Left colon (tissue), 2 donors: ENCODE data around the gene RAB3IL1. TPM values are rescaled to one million over a fixed set of nuclear protein-coding genes. Genes with fewer than 3 reads are reported as not detected.
A peak's percentile ranks its signal among the peaks of the same experiment; 100 is the strongest.
"Not testable (repeated sequence)": the region's sequence is repeated elsewhere in the genome, so short reads cannot be mapped to it uniquely, and the experiment has no call there.

Experiments
- ATAC-seq: fragments of 200-7000 bp; cut with Tn5 transposase; one replicate; pipeline ENCODE4 v1.9.1; 2020; ENCODE audit warnings: mild to moderate bottlenecking, moderate library complexity
- DNase-seq, 2 donors: peaks; one replicate each; pipeline ENCODE4 v3.0.0-alpha.2; 2020
- intact Hi-C, 2 donors: fragments of 100-400 bp; cut with DNase I in 1 of 2; cut with micrococcal nuclease in 1 of 2; formaldehyde crosslinking; loops; one replicate each; pipeline versions ENCODE4 v1.11.2 to v1.14.0; 2022; cut with DNase I, micrococcal nuclease
- long read RNA-seq: library from polyadenylated mRNA; unstranded; transcript quantifications from one replicate; pipeline ENCODE4 v2.0.0, GENCODE V29; 2021
- total RNA-seq, 2 donors: library from RNA; stranded (reverse); fragmentation: NEBNext Ultra II Directional; extraction: Animal tissue kit (Norgen Biotek cat#: 25700); gene quantifications; one replicate each; pipeline ENCODE4 v1.2.1, GENCODE V29; 2021
- donor health status: DM: no; HTN: no; CAD: no.
- donor health status: DM: yes; HTN: yes; CAD: no.

The RAB3IL1 gene, protein sequence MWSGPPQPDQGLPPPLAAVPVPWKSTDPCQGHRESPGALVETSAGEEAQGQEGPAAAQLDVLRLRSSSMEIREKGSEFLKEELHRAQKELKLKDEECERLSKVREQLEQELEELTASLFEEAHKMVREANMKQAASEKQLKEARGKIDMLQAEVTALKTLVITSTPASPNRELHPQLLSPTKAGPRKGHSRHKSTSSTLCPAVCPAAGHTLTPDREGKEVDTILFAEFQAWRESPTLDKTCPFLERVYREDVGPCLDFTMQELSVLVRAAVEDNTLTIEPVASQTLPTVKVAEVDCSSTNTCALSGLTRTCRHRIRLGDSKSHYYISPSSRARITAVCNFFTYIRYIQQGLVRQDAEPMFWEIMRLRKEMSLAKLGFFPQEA
- 1 to 10 TPM; 3.1 to 7.0 TPM for total RNA-seq
- long read RNA-seq, result 0 reads

GRCh38 chr11:61917334-61918109 lies at the start of gene RAB3IL1:
TSS of gene RAB3IL1 (minus strand) at chr11:61917566. CDS start at chr11:61917367, 199 bp downstream.
- intact Hi-C loops, result no loop called here

GRCh38 chr11:61966734-61967115 lies 49.4 kb upstream of the RAB3IL1 start:
- intact Hi-C loops, result loop anchor here in 1 of 2 donors (10.0 kb wide), 1 partner anchor 172 kb away; the partner anchor contains the start of genes FEN1 and TMEM258
- ATAC-seq (no peak), DNase-seq (peak in 1 of 2 donors; percentile 45)

More at GRCh38 chr11:61917334-61918109, at the start of gene RAB3IL1:
- DNase-seq (peak in 1 of 2 donors; percentile 65), ATAC-seq (peak; percentile 90)

DNA sequence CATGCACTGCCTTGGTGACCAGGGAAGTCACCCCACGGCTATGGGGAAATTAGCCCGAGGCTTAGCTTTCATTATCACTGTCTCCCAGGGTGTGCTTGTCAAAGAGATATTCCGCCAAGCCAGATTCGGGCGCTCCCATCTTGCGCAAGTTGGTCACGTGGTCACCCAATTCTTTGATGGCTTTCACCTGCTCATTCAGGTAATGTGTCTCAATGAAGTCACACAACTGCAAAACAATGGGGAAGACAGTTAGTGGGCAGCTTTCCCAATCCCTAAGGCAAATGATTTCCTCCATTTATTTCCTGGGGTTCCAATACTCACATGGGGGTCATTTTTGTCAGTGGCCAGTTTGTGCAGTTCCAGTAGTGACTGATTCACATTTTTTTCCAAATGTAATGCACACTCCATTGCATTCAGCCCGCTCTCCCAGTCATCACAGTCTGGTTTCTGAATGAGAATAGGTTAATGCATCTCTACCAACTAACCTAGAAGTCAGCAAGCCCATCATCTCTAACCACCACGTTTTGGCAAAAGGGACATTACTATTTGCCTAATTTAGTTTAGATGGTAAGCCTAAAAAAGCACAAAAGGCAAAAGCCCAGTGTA lies 47.4 kb upstream of the RAB3IL1 start:
- intact Hi-C loops, result loop anchor here in 1 of 2 donors (10.0 kb wide), 1 partner anchor 170 kb away; the partner anchor contains the start of genes FEN1 and TMEM258
- peak in 1 of 2 donors; percentile 73 for DNase-seq
- ATAC-seq, result not testable (repeated sequence)

DNA sequence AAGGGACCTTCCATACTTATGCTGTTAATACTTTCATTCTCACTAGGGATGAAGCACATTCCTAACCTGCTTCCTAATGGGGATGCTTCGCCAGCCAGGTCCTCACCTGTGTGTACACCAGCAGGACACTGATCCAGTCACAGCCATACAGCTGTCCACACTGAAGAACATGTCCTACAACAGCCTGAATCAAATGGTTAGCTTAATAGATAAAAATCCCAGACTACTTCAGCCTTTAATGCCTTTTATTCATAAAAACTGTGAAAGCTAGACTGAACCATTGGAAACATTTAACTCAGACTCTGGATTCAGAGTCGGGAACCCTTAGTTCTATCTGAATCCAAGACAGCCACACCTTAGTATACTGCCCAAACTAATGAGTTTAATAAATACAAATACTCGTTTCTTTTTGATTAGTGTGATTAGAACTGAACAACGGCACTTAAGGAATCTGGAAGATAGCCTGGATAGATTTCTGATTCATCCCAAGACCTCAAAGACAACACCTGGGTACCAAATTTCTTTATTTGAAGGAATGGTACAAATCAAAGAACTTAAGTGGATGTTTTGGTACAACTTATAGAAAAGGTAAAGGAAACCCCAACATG lies 46.8 kb upstream of the RAB3IL1 start:
- DNase-seq (no peak), ATAC-seq (no peak)
- intact Hi-C loops, result loop anchor here in 1 of 2 donors (10.0 kb wide), 1 partner anchor 169 kb away; the partner anchor contains the start of genes FEN1 and TMEM258

- intact Hi-C loops, result loop anchor here in 1 of 2 donors (10.0 kb wide), 1 partner anchor 169 kb away; the partner anchor contains the start of genes FEN1 and TMEM258
- DNase-seq (no peak), ATAC-seq (peak; percentile 0)
Observed at GRCh38 chr11:61963282-61964057, 46.1 kb upstream of the RAB3IL1 start.

DNA sequence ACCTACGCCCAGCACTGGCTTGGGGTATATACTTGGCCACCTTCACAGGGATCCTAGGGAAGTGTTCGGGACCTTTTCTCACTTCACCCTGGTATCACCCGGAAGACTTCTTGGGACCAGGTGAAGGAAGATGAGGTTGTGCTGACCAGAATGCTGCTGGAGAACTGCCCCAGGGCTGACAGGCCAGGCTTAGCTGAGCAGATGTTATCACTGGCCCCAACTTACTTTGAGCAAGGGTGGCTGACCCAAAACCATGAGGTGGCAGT lies 45.6 kb upstream of the RAB3IL1 start:
- peak; percentile 0 for ATAC-seq
- no peak for DNase-seq
- intact Hi-C loops, result loop anchor here in 1 of 2 donors (10.0 kb wide), 1 partner anchor 168 kb away; the partner anchor contains the start of genes FEN1 and TMEM258

DNA sequence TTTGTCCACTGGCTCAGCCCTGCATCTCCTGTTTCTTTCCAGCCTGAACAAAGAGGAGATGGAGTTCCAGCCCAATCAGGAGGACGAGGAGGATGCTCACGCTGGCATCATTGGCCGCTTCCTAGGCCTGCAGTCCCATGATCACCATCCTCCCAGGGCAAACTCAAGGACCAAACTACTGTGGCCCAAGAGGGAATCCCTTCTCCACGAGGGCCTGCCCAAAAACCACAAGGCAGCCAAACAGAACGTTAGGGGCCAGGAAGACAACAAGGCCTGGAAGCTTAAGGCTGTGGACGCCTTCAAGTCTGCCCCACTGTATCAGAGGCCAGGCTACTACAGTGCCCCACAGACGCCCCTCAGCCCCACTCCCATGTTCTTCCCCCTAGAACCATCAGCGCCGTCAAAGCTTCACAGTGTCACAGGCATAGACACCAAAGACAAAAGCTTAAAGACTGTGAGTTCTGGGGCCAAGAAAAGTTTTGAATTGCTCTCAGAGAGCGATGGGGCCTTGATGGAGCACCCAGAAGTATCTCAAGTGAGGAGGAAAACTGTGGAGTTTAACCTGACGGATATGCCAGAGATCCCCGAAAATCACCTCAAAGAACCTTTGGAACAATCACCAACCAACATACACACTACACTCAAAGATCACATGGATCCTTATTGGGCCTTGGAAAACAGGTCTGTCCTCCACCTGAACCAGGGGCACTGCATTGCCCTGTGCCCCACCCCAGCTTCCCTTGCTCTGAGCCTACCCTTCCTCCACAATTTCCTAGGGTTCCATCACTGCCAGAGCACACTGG lies 45.0 kb upstream of the RAB3IL1 start:
- no peak for DNase-seq
- ATAC-seq, result peak; percentile 5
- intact Hi-C loops, result loop anchor here in 1 of 2 donors (10.0 kb wide), 1 partner anchor 168 kb away; the partner anchor contains the start of genes FEN1 and TMEM258

DNA sequence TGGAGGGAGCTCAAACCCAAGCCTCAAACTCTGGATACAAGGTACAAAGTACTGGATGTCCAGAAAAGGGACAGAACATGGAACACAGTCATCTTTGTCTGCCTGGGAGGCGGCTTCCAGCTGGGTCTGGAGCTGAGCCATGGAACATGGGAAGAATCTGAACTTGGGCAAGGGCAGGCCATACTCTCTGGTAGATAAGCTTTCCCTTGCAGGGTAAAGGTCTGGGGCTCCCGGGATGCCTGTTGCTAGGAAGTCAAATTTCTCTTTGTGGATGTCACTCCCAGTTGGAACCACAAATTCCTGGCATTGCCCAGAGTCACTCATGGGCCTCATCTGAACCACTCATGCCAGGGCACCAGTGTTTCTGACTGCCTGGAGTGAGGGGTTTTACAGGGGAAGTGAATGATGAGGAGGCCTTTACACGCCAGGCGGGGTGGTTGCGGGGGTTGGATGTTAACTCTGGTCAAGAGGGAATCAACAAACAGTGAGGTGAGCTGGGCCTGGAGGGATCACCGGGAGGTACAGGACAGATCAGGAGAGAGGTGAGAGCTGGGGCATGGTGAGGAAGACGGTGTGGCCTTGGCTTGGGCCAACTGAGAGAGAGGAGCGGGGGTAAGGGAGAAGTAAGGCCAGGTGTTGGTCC lies 44.3 kb upstream of the RAB3IL1 start:
- DNase-seq, result no peak
- peak; percentile 30 for ATAC-seq
- intact Hi-C loops, result loop anchor here in 1 of 2 donors (10.0 kb wide), 1 partner anchor 167 kb away; the partner anchor contains the start of genes FEN1 and TMEM258

DNA sequence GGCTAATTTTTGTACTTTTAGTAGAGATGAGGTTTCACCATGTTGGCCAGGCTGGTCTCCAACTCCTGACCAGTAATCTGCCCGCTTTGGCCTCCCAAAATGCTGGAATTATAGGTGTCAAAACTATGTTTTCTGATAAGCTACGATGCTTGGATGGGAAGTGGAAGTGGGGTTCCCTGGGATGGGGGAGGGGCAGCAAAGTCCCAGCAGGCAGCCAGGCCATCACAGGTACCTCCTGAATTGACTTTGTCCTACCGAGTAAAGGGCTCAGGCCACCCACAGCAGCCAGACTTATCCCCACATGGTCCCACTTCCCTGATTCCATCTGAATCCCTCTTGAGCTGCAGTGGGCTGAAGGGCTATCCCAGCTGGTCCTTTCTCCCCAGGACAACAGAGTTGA lies 43.2 kb upstream of the RAB3IL1 start:
- DNase-seq, result peak in 1 of 2 donors; percentile 6

DNA sequence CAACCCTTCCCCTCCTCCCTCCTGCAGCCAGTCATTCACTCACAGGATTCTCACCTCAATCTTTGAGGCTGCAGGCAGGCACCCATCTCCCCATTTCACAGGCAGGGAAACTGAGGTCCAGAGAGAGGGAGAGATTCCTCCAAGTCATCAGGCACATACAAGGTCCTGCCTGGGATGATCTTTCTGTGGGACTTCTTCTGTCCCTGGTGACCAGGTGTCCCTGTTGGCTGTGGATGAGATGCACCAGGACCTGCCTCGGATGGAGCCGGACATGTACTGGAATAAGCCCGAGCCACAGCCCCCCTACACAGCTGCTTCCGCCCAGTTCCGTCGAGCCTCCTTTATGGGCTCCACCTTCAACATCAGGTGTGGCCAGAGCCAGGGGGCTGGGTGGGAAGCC lies 42.3 kb upstream of the RAB3IL1 start:
- intact Hi-C loops, result loop anchor here in 1 of 2 donors (10.0 kb wide), 1 partner anchor 165 kb away; the partner anchor contains the start of genes FEN1 and TMEM258
- ATAC-seq (no peak), DNase-seq (peak in 1 of 2 donors; percentile 4)

More for the DNA sequence above, 43.2 kb upstream of the RAB3IL1 start:
- ATAC-seq, result no peak
- intact Hi-C loops, result loop anchor here in 1 of 2 donors (10.0 kb wide), 1 partner anchor 166 kb away; the partner anchor contains the start of genes FEN1 and TMEM258

DNA sequence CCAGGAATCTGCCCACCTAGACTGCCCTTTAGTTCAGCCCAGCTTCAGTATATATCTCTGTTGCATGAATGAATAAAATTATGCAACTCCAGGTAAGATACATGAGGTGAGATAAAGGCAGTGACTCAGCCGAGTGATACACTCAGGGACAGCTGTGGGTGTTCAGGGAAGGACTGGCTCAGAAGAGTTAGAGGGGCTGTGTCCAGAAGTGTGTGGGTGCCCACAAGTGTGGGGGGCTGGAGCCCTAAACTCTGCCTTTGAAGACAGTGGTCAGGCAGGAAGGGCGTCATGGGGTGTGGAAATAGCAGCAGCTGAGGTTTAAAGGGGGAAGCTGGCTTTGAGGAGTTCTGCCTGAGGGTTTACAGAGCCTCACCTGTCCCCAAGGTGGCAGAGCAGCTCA lies 41.7 kb upstream of the RAB3IL1 start:
- ATAC-seq (no peak), DNase-seq (peak in 1 of 2 donors; percentile 2)
- intact Hi-C loops, result no loop called here

- intact Hi-C loops, result no loop called here
- no peak for DNase-seq
- no peak for ATAC-seq
Observed at GRCh38 chr11:61958590-61958989, 41.2 kb upstream of the RAB3IL1 start.

GRCh38 chr11:61957021-61957770 lies 39.8 kb upstream of the RAB3IL1 start:
- ATAC-seq, result no peak
- intact Hi-C loops, result no loop called here
- peak in 1 of 2 donors; percentile 4 for DNase-seq

- ATAC-seq, result no peak
- peak in 1 of 2 donors; percentile 4 for DNase-seq
- intact Hi-C loops, result no loop called here
Observed at GRCh38 chr11:61956191-61957020, 39.0 kb upstream of the RAB3IL1 start.
